HepG2 (cell line): ENCODE results near the gene TSKU. TPM values are rescaled to one million over a fixed set of nuclear protein-coding genes. Genes with fewer than 3 reads are reported as not detected.

Source experiments
- ATF5 ChIP-seq: sonication (generic); formaldehyde crosslinking; IDR thresholded peaks from 2 replicates; pipeline ENCODE4 v1.4.0; 2020; ENCODE audit warnings: mild to moderate bottlenecking, low read depth, missing genetic modification reagents
- ETV5 ChIP-seq: IDR thresholded peaks from 2 replicates; pipeline ENCODE4 v1.6.1; 2018; ENCODE audit warnings: missing biosample characterization, missing genetic modification reagents, inconsistent platforms, borderline replicate concordance
- FOXC1 ChIP-seq: sonication (generic); formaldehyde crosslinking; IDR thresholded peaks from 2 replicates; pipeline ENCODE4 v1.8.0; 2022; ENCODE audit warnings: mild to moderate bottlenecking, missing genetic modification reagents, borderline replicate concordance
- HIVEP1 ChIP-seq: sonication (generic); formaldehyde crosslinking; IDR thresholded peaks from 2 replicates; pipeline ENCODE4 v1.4.0; 2020; ENCODE audit warnings: mild to moderate bottlenecking, missing genetic modification reagents
- HMG20A ChIP-seq: IDR thresholded peaks from 2 replicates; pipeline ENCODE4 v1.6.1; 2016; ENCODE audit warnings: borderline replicate concordance
- MLXIP ChIP-seq: sonication (generic); formaldehyde crosslinking; IDR thresholded peaks from 2 replicates; pipeline ENCODE4 v1.9.0; 2021; ENCODE audit warnings: missing genetic modification reagents, borderline replicate concordance
- NFKBIZ ChIP-seq: IDR thresholded peaks from 2 replicates; pipeline ENCODE4 v1.6.1; 2018; ENCODE audit warnings: missing genetic modification reagents, missing compliant biosample characterization
- PHF21A ChIP-seq: sonication (generic); formaldehyde crosslinking; IDR thresholded peaks from 2 replicates; pipeline ENCODE4 v1.5.0; 2020; ENCODE audit warnings: mild to moderate bottlenecking, missing genetic modification reagents
- POLR2AphosphoS2 ChIP-seq: IDR thresholded peaks from 2 replicates; pipeline ENCODE4 v1.6.1; 2011; ENCODE audit warnings: low read depth, low read length, improper control_type of control experiment
- RBAK ChIP-seq: sonication (generic); formaldehyde crosslinking; IDR thresholded peaks from 2 replicates; pipeline ENCODE4 v1.5.1; 2020; ENCODE audit warnings: mild to moderate bottlenecking, missing genetic modification reagents
- TAF15 ChIP-seq: fragments of 200-400 bp; formaldehyde crosslinking; IDR thresholded peaks from one replicate; pipeline ENCODE4 v1.6.1; 2018; ENCODE audit warnings: mild to moderate bottlenecking, low read depth, low read length; ENCODE audit not compliant: poor library complexity, severe bottlenecking
- ZNF530 ChIP-seq: sonication (generic); formaldehyde crosslinking; IDR thresholded peaks from 2 replicates; pipeline ENCODE4 v1.5.0; 2020; ENCODE audit warnings: low read depth, mild to moderate bottlenecking, missing genetic modification reagents
- ZNF609 ChIP-seq: sonication (generic); formaldehyde crosslinking; IDR thresholded peaks from 2 replicates; pipeline ENCODE4 v1.4.0; 2020; ENCODE audit warnings: mild to moderate bottlenecking, missing genetic modification reagents, borderline replicate concordance
- ZNF687 ChIP-seq: sonication (generic); formaldehyde crosslinking; IDR thresholded peaks from 2 replicates; pipeline ENCODE4 v1.5.1; 2020; ENCODE audit warnings: mild to moderate bottlenecking, missing genetic modification reagents, moderate library complexity
- polyA plus RNA-seq, 8 experiments: library from polyadenylated mRNA; depleted of rRNA in 3 of 8; stranded (reverse) in 7 of 8; unstranded in 1 of 8; fragments of >200 nt; fragmentation: Illumina TruSeq in 4 of 8; extraction: Trizol in 4 of 8; gene quantifications; 2 replicates each; pipeline versions ENCODE4 v1.2.1 to v1.2.3, GENCODE V29; 2011 to 2016; ENCODE audit warnings: low read depth in 4 of 8, missing spikeins in 1 of 8, mixed read lengths in 1 of 8; ENCODE audit not compliant: insufficient read depth in 1 of 8
- total RNA-seq, 5 experiments: library from RNA; depleted of rRNA; stranded (reverse); fragments of >200 nt; fragmentation: Illumina TruSeq; extraction: Trizol; gene quantifications; 2 replicates each; pipeline ENCODE4 v1.2.3, GENCODE V29; 2016; ENCODE audit warnings: low read depth in 1 of 5

The TSKU gene
- total and polyA plus RNA-seq, 2 of the 13 experiments (the other 11 are each of a cell fraction or from before 2014, with no cell fraction given), result 20.3 to 21.4 TPM

- TF ChIP-seq MLXIP (no peak), POLR2AphosphoS2 (no peak), ZNF687 (CRISPR knock-in tag) (no peak), HMG20A (CRISPR knock-in tag) (peak; percentile 25; the same call in 1 of the 2 replicates), RBAK (no peak), PHF21A (no peak), TAF15 (no peak), ETV5 (no peak), ZNF609 (no peak), NFKBIZ (CRISPR knock-in tag) (peak; percentile 91), HIVEP1 (no peak), FOXC1 (CRISPR knock-in tag) (no peak), ATF5 (no peak), ZNF530 (CRISPR knock-in tag) (no peak)
Observed at GRCh38 chr11:76801736-76802135, 18.6 kb downstream of the TSKU start (continued).
